Hair follicular keratinocyte (primary cell): ENCODE data around the gene SMCR8. TPM values are rescaled to one million over a fixed set of nuclear protein-coding genes. Genes with fewer than 3 reads are reported as not detected.

Source experiments
- total RNA-seq: library from RNA; depleted of rRNA; stranded (reverse); fragments of >200 nt; gene quantifications from 2 replicates; pipeline ENCODE4 v1.2.3, GENCODE V29; 2015

The SMCR8 gene
- 6.4 and 8.8 TPM in 2 replicates for total RNA-seq

GRCh38 chr17:18314731-18315561 lies at the start of gene SMCR8, which contains the start of gene TOP3A:
Gene SMCR8 (plus strand): TSS chr17:18315293. CDS start chr17:18315790, 497 bp downstream.
Gene TOP3A (minus strand): TSS chr17:18314994. CDS start chr17:18314778, 216 bp downstream.

GRCh38 chr17:18363101-18364049 lies 48.3 kb downstream of the SMCR8 start, which contains the start of gene SHMT1:
Gene SHMT1 (minus strand): TSS chr17:18363550. CDS start chr17:18355981, 7,569 bp downstream.

Other genes with a start within 250 kb of the SMCR8 start
- gene DRG2, start 227.3 kb upstream of the SMCR8 start, total RNA-seq = 39.2 and 55.4 TPM in 2 replicates
- gene MYO15A, start 206.5 kb upstream of the SMCR8 start, total RNA-seq = 0.38 and 1.6 TPM in 2 replicates
- gene ALKBH5, start 131.5 kb upstream of the SMCR8 start, total RNA-seq = 77.3 and 88.1 TPM in 2 replicates
- gene LLGL1, start 89.7 kb upstream of the SMCR8 start, total RNA-seq = 41.0 and 46.0 TPM in 2 replicates
- 378 and 446 TPM in 2 replicates for gene FLII, start 56.6 kb upstream of the SMCR8 start, total RNA-seq
- 6.8 and 9.4 TPM in 2 replicates for gene MIEF2, start 54.6 kb upstream of the SMCR8 start, total RNA-seq
- gene TOP3A, start 299 bp upstream of the SMCR8 start, total RNA-seq = 22.4 and 22.8 TPM in 2 replicates
- 17.9 and 47.7 TPM in 2 replicates for gene SHMT1, start 48.3 kb downstream of the SMCR8 start, total RNA-seq
- 0.04 TPM in 1 of 2 replicates, not detected in the other for gene EVPLL, start 62.5 kb downstream of the SMCR8 start, total RNA-seq
- gene LGALS9C, start 161.5 kb downstream of the SMCR8 start, total RNA-seq = 1.8 and 2.0 TPM in 2 replicates